MM.1S (cell line): ENCODE data around the gene WFDC13.
A peak's percentile ranks its signal among the peaks of the same experiment; 100 is the strongest.

Experiments
- DNase-seq: peaks from one replicate; pipeline ENCODE4 v3.0.0-alpha.2; 2015
- H2AFZ ChIP-seq: fragments of 300-600 bp; sonication (generic); 2 replicates; pipeline ENCODE4 v1.6.0; 2016; ENCODE audit warnings: antibody characterized with exemption, low read length
- H3F3A ChIP-seq: fragments of 300-600 bp; sonication (generic); 2 replicates; pipeline ENCODE4 v1.6.1; 2016; ENCODE audit warnings: mild to moderate bottlenecking, antibody characterized with exemption, low read length, moderate library complexity, mixed read lengths; ENCODE audit not compliant: insufficient read depth
- H3K27ac ChIP-seq: fragments of 300-600 bp; sonication (generic); 2 replicates; pipeline ENCODE4 v1.5.1; 2016; ENCODE audit warnings: mild to moderate bottlenecking, low read length
- H3K27me3 ChIP-seq: fragments of 300-600 bp; sonication (generic); replicated peaks from 2 replicates; pipeline ENCODE4 v1.6.0; 2016; ENCODE audit warnings: low read length; ENCODE audit not compliant: insufficient read depth
- H3K36me3 ChIP-seq: fragments of 300-600 bp; sonication (generic); replicated peaks from 2 replicates; pipeline ENCODE4 v1.6.1; 2016; ENCODE audit warnings: mild to moderate bottlenecking, low read length, mixed read lengths; ENCODE audit not compliant: insufficient read depth
- H3K4me1 ChIP-seq: fragments of 300-600 bp; sonication (generic); 2 replicates; pipeline ENCODE4 v1.6.1; 2016; ENCODE audit warnings: low read length, mixed read lengths
- H3K4me2 ChIP-seq: fragments of 300-600 bp; sonication (generic); 2 replicates; pipeline ENCODE4 v1.6.0; 2016; ENCODE audit warnings: low read depth, low read length
- H3K4me3 ChIP-seq: fragments of 300-600 bp; sonication (generic); 2 replicates; pipeline ENCODE4 v1.5.1; 2016; ENCODE audit warnings: low read length, mixed read lengths
- H3K79me2 ChIP-seq: fragments of 300-600 bp; sonication (generic); 2 replicates; pipeline ENCODE4 v1.6.1; 2016; ENCODE audit warnings: mixed run types, low read length, mixed read lengths
- H3K9ac ChIP-seq: fragments of 300-600 bp; sonication (generic); 2 replicates; pipeline ENCODE4 v1.6.1; 2016; ENCODE audit warnings: low read length, mixed read lengths
- H3K9me2 ChIP-seq: fragments of 300-600 bp; sonication (generic); replicated peaks from 2 replicates; pipeline ENCODE4 v1.6.1; 2016; ENCODE audit warnings: mild to moderate bottlenecking, low read length, mixed read lengths; ENCODE audit not compliant: insufficient read depth
- H3K9me3 ChIP-seq: fragments of 300-600 bp; sonication (generic); replicated peaks from 2 replicates; pipeline ENCODE4 v1.6.1; 2016; ENCODE audit warnings: mild to moderate bottlenecking, low read length, mixed read lengths; ENCODE audit not compliant: insufficient read depth
- H4K20me1 ChIP-seq: fragments of 300-600 bp; sonication (generic); 2 replicates; pipeline ENCODE4 v1.6.1; 2016; ENCODE audit warnings: mild to moderate bottlenecking, low read length, moderate library complexity, mixed read lengths; ENCODE audit not compliant: insufficient read depth
- CTCF ChIP-seq: fragments of 300-600 bp; sonication (generic); IDR thresholded peaks from 2 replicates; pipeline ENCODE4 v1.5.1; 2016; ENCODE audit warnings: antibody characterized with exemption, low read length, mixed read lengths
- EZH2 ChIP-seq: fragments of 300-600 bp; sonication (generic); optimal IDR thresholded peaks from 2 replicates; pipeline ENCODE3; 2017; ENCODE audit warnings: low read depth, mild to moderate bottlenecking, antibody characterized with exemption, low read length, mixed read lengths
- EZH2phosphoT487 ChIP-seq: fragments of 300-600 bp; sonication (generic); IDR thresholded peaks from 2 replicates; pipeline ENCODE4 v1.6.1; 2018; ENCODE audit warnings: antibody characterized with exemption, low read length

The WFDC13 gene

GRCh38 chr20:45735988-45736387, 34.1 kb downstream of the WFDC13 start:
- no peaks in the 10 kb centered on the region for H3K27me3 ChIP-seq
- H3K4me2 ChIP-seq: peak overlapping the region; percentile 47; the same call in 1 of the 2 replicates
- no peak overlapping the region for H3K4me3 ChIP-seq
- H3K36me3 ChIP-seq: no peaks in the 10 kb centered on the region
- H3K27ac ChIP-seq: peak overlapping the region; percentile 72; the same call in 1 of the 2 replicates
- no peak for TF ChIP-seq CTCF
- no peak for TF ChIP-seq EZH2phosphoT487
- TF ChIP-seq EZH2: no peak
- H3K9me2 ChIP-seq: no peaks in the 10 kb centered on the region
- H3K4me1 ChIP-seq: peaks cover 15% of the 10 kb centered on the region; the same call in 1 of the 2 replicates
- H2AFZ ChIP-seq: no peak overlapping the region
- no peaks in the 10 kb centered on the region for H4K20me1 ChIP-seq
- H3F3A ChIP-seq: peaks cover 19% of the 10 kb centered on the region
- no peak for DNase-seq
- no peak overlapping the region; the same call in 1 of the 2 replicates for H3K9ac ChIP-seq
- no peaks in the 10 kb centered on the region for H3K79me2 ChIP-seq
- no peaks in the 10 kb centered on the region for H3K9me3 ChIP-seq

GRCh38 chr20:45742596-45742995, 40.8 kb downstream of the WFDC13 start:
- H3K4me3 ChIP-seq: no peak overlapping the region
- H2AFZ ChIP-seq: no peak overlapping the region
- H3K27me3 ChIP-seq: no peaks in the 10 kb centered on the region
- H3K27ac ChIP-seq: no peak overlapping the region
- no peaks in the 10 kb centered on the region for H4K20me1 ChIP-seq
- H3F3A ChIP-seq: no peaks in the 10 kb centered on the region
- H3K4me1 ChIP-seq: no peaks in the 10 kb centered on the region; the same call in 1 of the 2 replicates
- no peaks in the 10 kb centered on the region for H3K9me3 ChIP-seq
- no peaks in the 10 kb centered on the region for H3K9me2 ChIP-seq
- no peak for DNase-seq
- H3K9ac ChIP-seq: no peak overlapping the region
- H3K4me2 ChIP-seq: no peak overlapping the region
- no peaks in the 10 kb centered on the region for H3K36me3 ChIP-seq
- no peak for TF ChIP-seq EZH2
- TF ChIP-seq EZH2phosphoT487: no peak
- TF ChIP-seq CTCF: no peak
- no peaks in the 10 kb centered on the region for H3K79me2 ChIP-seq

- DNase-seq: no peak
- no peak overlapping the region for H3K4me3 ChIP-seq
- no peak overlapping the region for H2AFZ ChIP-seq
- no peaks in the 10 kb centered on the region for H3F3A ChIP-seq
- H3K9me2 ChIP-seq: no peaks in the 10 kb centered on the region
- TF ChIP-seq CTCF: no peak
- no peak for TF ChIP-seq EZH2
- no peak for TF ChIP-seq EZH2phosphoT487
- no peaks in the 10 kb centered on the region for H3K27me3 ChIP-seq
- H3K79me2 ChIP-seq: no peaks in the 10 kb centered on the region
- H4K20me1 ChIP-seq: no peaks in the 10 kb centered on the region
- no peaks in the 10 kb centered on the region for H3K36me3 ChIP-seq
- H3K9ac ChIP-seq: no peak overlapping the region
- H3K27ac ChIP-seq: no peak overlapping the region
- no peak overlapping the region for H3K4me2 ChIP-seq
- no peaks in the 10 kb centered on the region; the same call in 1 of the 2 replicates for H3K4me1 ChIP-seq
- H3K9me3 ChIP-seq: no peaks in the 10 kb centered on the region
Measured at GRCh38 chr20:45745015-45745414, 43.2 kb downstream of the WFDC13 start.
